H1 (cell line): Measurements from ENCODE around the gene TENT4B. TPM values are rescaled to one million over a fixed set of nuclear protein-coding genes. Genes with fewer than 3 reads are reported as not detected.

Source experiments
- CTCF ChIA-PET: fragments of 300-600 bp; sonication (Branson Sonifier 250); formaldehyde crosslinking; loops from one replicate; lab custom pipeline; 2021; ENCODE audit not compliant: partially characterized antibody; lab: Charles Lee
- POLR2A ChIA-PET: fragments of 300-600 bp; sonication (Branson Sonifier 250); formaldehyde crosslinking; loops from one replicate; lab custom pipeline; 2021; ENCODE audit warnings: inconsistent platforms; ENCODE audit not compliant: partially characterized antibody; lab: Charles Lee
- DNase-seq, 2 experiments: peaks; one replicate each; pipeline versions ENCODE4 v3.0.0 to v3.0.0-alpha.2; 2010 to 2022; ENCODE audit warnings: low spot score in 2 of 2, low read depth in 1 of 2, mixed read lengths in 1 of 2
- FAIRE-seq: peaks from 2 replicates; lab custom pipeline; 2011; peaks lifted over from hg19 to GRCh38; lab: Jason Lieb, UNC
- H2AFZ ChIP-seq: 2 replicates; pipeline ENCODE4 v1.8.1; 2012; ENCODE audit warnings: low read length, inconsistent platforms
- H2AK5ac ChIP-seq: 2 replicates; pipeline ENCODE4 v1.6.1; 2013; ENCODE audit warnings: low read depth, low read length
- H2BK120ac ChIP-seq: replicated peaks from 2 replicates; pipeline ENCODE3; 2013; ENCODE audit warnings: low read depth, low read length, inconsistent platforms
- H2BK12ac ChIP-seq: 2 replicates; pipeline ENCODE4 v1.6.1; 2013; ENCODE audit warnings: low read depth, low read length
- H2BK15ac ChIP-seq: 2 replicates; pipeline ENCODE4 v1.6.1; 2013; ENCODE audit warnings: low read length
- H2BK20ac ChIP-seq: 2 replicates; pipeline ENCODE4 v1.6.1; 2013; ENCODE audit warnings: low read length
- H2BK5ac ChIP-seq: 2 replicates; pipeline ENCODE4 v1.6.1; 2013; ENCODE audit warnings: low read depth, low read length
- H3K14ac ChIP-seq: 2 replicates; pipeline ENCODE4 v1.6.1; 2013; ENCODE audit warnings: inconsistent platforms; ENCODE audit not compliant: insufficient read length
- H3K18ac ChIP-seq: 2 replicates; pipeline ENCODE4 v1.6.1; 2013; ENCODE audit warnings: low read length; ENCODE audit errors: extremely low read depth
- H3K23ac ChIP-seq: 2 replicates; pipeline ENCODE4 v1.6.1; 2013; ENCODE audit warnings: inconsistent platforms; ENCODE audit not compliant: insufficient read length
- H3K23me2 ChIP-seq: 2 replicates; pipeline ENCODE4 v1.6.1; 2013; ENCODE audit warnings: low read depth, low read length
- H3K27ac ChIP-seq: 2 replicates; pipeline ENCODE4 v1.6.1; 2011; ENCODE audit warnings: low read depth, low read length, inconsistent platforms
- H3K27me3 ChIP-seq, 4 experiments: replicated peaks in 1 of 4; 1 replicate in 1 of 4; 2 replicates in 3 of 4; pipeline versions ENCODE4 v1.6.1 to v1.8.1; 2011 to 2013; ENCODE audit warnings: low read length in 3 of 4, mild to moderate bottlenecking in 3 of 4, inconsistent platforms in 2 of 4, mixed read lengths in 2 of 4, moderate library complexity in 1 of 4; ENCODE audit not compliant: control insufficient read depth in 3 of 4, insufficient read depth in 3 of 4; ENCODE audit errors: extremely low read depth in 1 of 4
- H3K36me3 ChIP-seq, 4 experiments: 2 replicates each; pipeline versions ENCODE4 v1.6.1 to v1.8.1; 2011 to 2013; ENCODE audit warnings: mild to moderate bottlenecking in 4 of 4, low read length in 3 of 4, moderate library complexity in 2 of 4, control low read depth in 1 of 4, inconsistent platforms in 1 of 4; ENCODE audit not compliant: insufficient read depth in 4 of 4, control insufficient read depth in 2 of 4
- H3K4ac ChIP-seq: replicated peaks from 2 replicates; pipeline ENCODE3; 2013; ENCODE audit warnings: low read length, low read depth, mixed read lengths, inconsistent platforms; ENCODE audit not compliant: insufficient read length
- H3K4me1 ChIP-seq, 4 experiments: replicated peaks in 1 of 4; 1 replicate in 1 of 4; 2 replicates in 3 of 4; pipeline versions ENCODE4 v1.6.1 to v1.8.1; 2011 to 2013; ENCODE audit warnings: low read length in 3 of 4, inconsistent platforms in 2 of 4, mixed read lengths in 1 of 4; ENCODE audit not compliant: insufficient read depth in 4 of 4, control insufficient read depth in 3 of 4
- H3K4me2 ChIP-seq, 2 experiments: 2 replicates each; pipeline versions ENCODE4 v1.6.1 to v1.8.1; 2011 to 2013; ENCODE audit warnings: low read depth in 2 of 2, low read length in 2 of 2, control low read depth in 1 of 2, inconsistent platforms in 1 of 2, mild to moderate bottlenecking in 1 of 2; ENCODE audit not compliant: insufficient read depth in 1 of 2
- H3K4me3 ChIP-seq, 4 experiments: fragments of 200-600, 300-600 bp in 1 of 4; sonication (generic), shearing (Covaris generic), sonication (Bioruptor Twin) in 1 of 4; 2 replicates each; pipeline versions ENCODE4 v1.5.1 to v1.8.1; 2011 to 2016; ENCODE audit warnings: low read length in 4 of 4, low read depth in 3 of 4, control low read depth in 2 of 4, inconsistent platforms in 2 of 4, mild to moderate bottlenecking in 2 of 4, mixed read lengths in 1 of 4, moderate library complexity in 1 of 4; ENCODE audit not compliant: insufficient read depth in 2 of 4; ENCODE audit errors: extremely low read depth in 1 of 4
- H3K56ac ChIP-seq: replicated peaks from 2 replicates; pipeline ENCODE3; 2013; ENCODE audit warnings: low read depth, mild to moderate bottlenecking, mixed read lengths, low read length, inconsistent platforms; ENCODE audit not compliant: insufficient read length
- H3K79me1 ChIP-seq: 2 replicates; pipeline ENCODE4 v1.6.1; 2013; ENCODE audit warnings: low read depth, low read length, control low read depth
- H3K79me2 ChIP-seq, 2 experiments: 2 replicates each; pipeline versions ENCODE4 v1.6.1 to v1.8.1; 2012 to 2013; ENCODE audit warnings: low read length in 2 of 2, mild to moderate bottlenecking in 2 of 2, inconsistent platforms in 1 of 2; ENCODE audit not compliant: insufficient read depth in 2 of 2, control insufficient read depth in 1 of 2
- H3K9ac ChIP-seq, 4 experiments: replicated peaks in 1 of 4; 1 replicate in 1 of 4; 2 replicates in 3 of 4; pipeline versions ENCODE4 v1.6.1 to v1.8.1; 2011 to 2013; ENCODE audit warnings: low read depth in 3 of 4, low read length in 3 of 4, control low read depth in 2 of 4, mild to moderate bottlenecking in 2 of 4, moderate library complexity in 2 of 4, inconsistent platforms in 1 of 4; ENCODE audit errors: extremely low read depth in 1 of 4
- H3K9me3 ChIP-seq, 2 experiments: 2 replicates each; pipeline versions ENCODE4 v1.6.1 to v1.8.1; 2012 to 2013; ENCODE audit warnings: mild to moderate bottlenecking in 2 of 2, moderate library complexity in 2 of 2, control low read depth in 1 of 2, inconsistent platforms in 1 of 2, low read depth in 1 of 2, low read length in 1 of 2, mixed read lengths in 1 of 2; ENCODE audit not compliant: insufficient read depth in 2 of 2
- H4K20me1 ChIP-seq, 2 experiments: replicated peaks in 1 of 2; 2 replicates each; pipeline versions ENCODE3 to v1.8.1; 2011 to 2013; ENCODE audit warnings: inconsistent platforms in 2 of 2, low read length in 2 of 2, mild to moderate bottlenecking in 1 of 2; ENCODE audit not compliant: insufficient read depth in 2 of 2, control insufficient read depth in 1 of 2
- H4K5ac ChIP-seq: 2 replicates; pipeline ENCODE4 v1.6.1; 2013; ENCODE audit warnings: low read length, low read depth, mixed read lengths, inconsistent platforms; ENCODE audit not compliant: insufficient read length
- H4K8ac ChIP-seq: 2 replicates; pipeline ENCODE4 v1.8.0; 2013; ENCODE audit warnings: mild to moderate bottlenecking, moderate library complexity, low read length, inconsistent platforms; ENCODE audit not compliant: insufficient read depth; ENCODE audit errors: extremely low read depth
- H4K91ac ChIP-seq: replicated peaks from 2 replicates; pipeline ENCODE3; 2013; ENCODE audit warnings: low read length, mixed read lengths, inconsistent platforms; ENCODE audit not compliant: insufficient read length
- ASH2L ChIP-seq: fragments of 200-600, 300-600 bp; sonication (generic); IDR thresholded peaks from one replicate; pipeline ENCODE4 v1.7.1; 2017; ENCODE audit warnings: low read length
- CBX5 ChIP-seq: fragments of 300-800, 300-1000 bp; sonication (generic); IDR thresholded peaks from 2 replicates; pipeline ENCODE4 v1.7.1; 2016; ENCODE audit warnings: antibody characterized with exemption, low read length, low read depth
- E2F6 ChIP-seq: IDR thresholded peaks from 2 replicates; pipeline ENCODE4 v1.6.1; 2012; ENCODE audit warnings: inconsistent platforms
- EZH2 ChIP-seq: fragments of 200-600 bp; sonication (generic); IDR thresholded peaks from 2 replicates; pipeline ENCODE4 v1.7.1; 2012; ENCODE audit warnings: low read depth, mild to moderate bottlenecking, moderate library complexity, low read length, inconsistent platforms; ENCODE audit not compliant: severe bottlenecking
- FOSL1 ChIP-seq: IDR thresholded peaks from 2 replicates; pipeline ENCODE4 v1.6.1; 2011; ENCODE audit warnings: mild to moderate bottlenecking, low read depth, low read length, moderate library complexity; ENCODE audit not compliant: insufficient read depth
- HDAC2 ChIP-seq, 2 experiments: fragments of 300-600 bp in 1 of 2; sonication (generic) in 1 of 2; IDR thresholded peaks; 2 replicates each; pipeline ENCODE4 v1.6.1; 2011 to 2012; ENCODE audit warnings: low read depth in 2 of 2, low read length in 2 of 2, mild to moderate bottlenecking in 2 of 2, moderate library complexity in 2 of 2, borderline replicate concordance in 1 of 2, inconsistent platforms in 1 of 2
- JUN ChIP-seq: IDR thresholded peaks from 2 replicates; pipeline ENCODE4 v1.6.1; 2011; ENCODE audit warnings: low read depth, mild to moderate bottlenecking, improper control_type of control experiment, low read length
- MAFK ChIP-seq: IDR thresholded peaks from 2 replicates; pipeline ENCODE4 v1.6.1; 2012; ENCODE audit warnings: low read depth, mild to moderate bottlenecking, improper control_type of control experiment, low read length
- POLR2A ChIP-seq, 2 experiments: IDR thresholded peaks; 1 replicate in 1 of 2; 2 replicates in 1 of 2; pipeline ENCODE4 v1.6.1; 2011; ENCODE audit warnings: low read depth in 2 of 2, low read length in 2 of 2, mild to moderate bottlenecking in 2 of 2; ENCODE audit errors: control extremely low read depth in 1 of 2
- POU5F1 ChIP-seq: IDR thresholded peaks from 2 replicates; pipeline ENCODE4 v1.6.1; 2011; ENCODE audit warnings: low read depth, mild to moderate bottlenecking, low read length, moderate library complexity
- RXRA ChIP-seq: IDR thresholded peaks from 2 replicates; pipeline ENCODE4 v1.6.1; 2011; ENCODE audit warnings: low read depth, mild to moderate bottlenecking, low read length, moderate library complexity; ENCODE audit not compliant: insufficient read depth
- TEAD4 ChIP-seq: IDR thresholded peaks from 2 replicates; pipeline ENCODE4 v1.6.1; 2012; ENCODE audit warnings: low read depth, low read length, inconsistent platforms, mixed read lengths
- YY1 ChIP-seq: IDR thresholded peaks from 2 replicates; pipeline ENCODE4 v1.6.1; 2011; ENCODE audit warnings: low read depth, mild to moderate bottlenecking, low read length
- WGBS, 2 experiments: shearing (Covaris generic) in 1 of 2; methylation state at CpG; one replicate each; pipeline versions ENCODE4 v1.1.6 to v1.1.7; 2013 to 2015; ENCODE audit warnings: low lambda C conversion rate in 2 of 2, mixed read lengths in 2 of 2, inconsistent platforms in 1 of 2, low coverage in 1 of 2, missing lambda C conversion rate in 1 of 2; ENCODE audit not compliant: insufficient replicate concordance in 2 of 2, insufficient coverage in 1 of 2, insufficient read length in 1 of 2; ENCODE audit errors: extremely low coverage in 1 of 2, missing lambda C conversion rate in 1 of 2; 5-methylcytosine and 5-hydroxymethylcytosine counted together
- polyA plus RNA-seq, 7 experiments: library from polyadenylated mRNA; depleted of rRNA in 3 of 7; stranded (reverse) in 5 of 7; unstranded in 2 of 7; fragments of >200 nt in 5 of 7; fragments of 200-250 nt in 2 of 7; gene quantifications; 1 replicate in 5 of 7; 2 replicates in 1 of 7; 4 replicates in 1 of 7; pipeline versions ENCODE4 v1.2.1 to v1.2.3, GENCODE V29; 2011 to 2013; ENCODE audit warnings: missing spikeins in 2 of 7, mixed read lengths in 2 of 7
- total RNA-seq: library from RNA; stranded (reverse); fragmentation: NEBNext Ultra II Directional; extraction: Animal tissue kit (Norgen Biotek cat#: 25700); gene quantifications from 2 replicates; pipeline ENCODE4 v1.2.1, GENCODE V29; 2021

Gene TENT4B
- total and polyA plus RNA-seq, 2 of the 8 experiments (the other 6 are each of a cell fraction or from before 2014, with no cell fraction given), result 4.2 to 15.7 TPM

GRCh38 chr16:50154420-50154950 lies 1.4 kb downstream of the TENT4B start:
- no peak overlapping the region for H2BK15ac ChIP-seq
- H3K27ac ChIP-seq, result no peak overlapping the region
- H2AFZ ChIP-seq, result no peak overlapping the region
- H4K20me1 ChIP-seq, result peaks cover 13 to 14% of the 10 kb centered on the region in 2 experiments
- WGBS, 2 experiments, result 50% methylated on average over 5 of the region's 10 CpGs; no CpG with 5 or more reads in 1 of the 2 experiments
- no peaks in the 10 kb centered on the region for H3K36me3 ChIP-seq
- peak overlapping the region in 3 of 4 experiments; percentile 42 to 61 (median 52); a peak in 4 of 7 replicates for H3K9ac ChIP-seq
- ChIA-PET POLR2A (no interaction called here), CTCF (interaction anchor here (0.8 kb wide), 1 partner anchor 56 kb away, joined by 3 read pairs; no protein-coding TSS in a partner anchor)
- H3K18ac ChIP-seq, result peak overlapping the region; percentile 60; the same call in 1 of the 2 replicates
- H3K4me2 ChIP-seq, result peak overlapping the region; percentile 90 to 98
- H2BK20ac ChIP-seq, result no peak overlapping the region
- H3K56ac ChIP-seq, result no peak overlapping the region
- no peaks in the 10 kb centered on the region for H3K9me3 ChIP-seq
- no peaks in the 10 kb centered on the region for H3K27me3 ChIP-seq
- peaks cover 14% of the 10 kb centered on the region for H3K23me2 ChIP-seq
- H3K79me2 ChIP-seq, result peaks cover 6 to 54% of the 10 kb centered on the region in 2 experiments
- H3K4me1 ChIP-seq, result peaks cover 0 to 9% (median 7%) of the 10 kb centered on the region in 4 experiments; a peak in 5 of 7 replicates
- no peak overlapping the region for H2BK12ac ChIP-seq
- no peak overlapping the region for H3K4ac ChIP-seq
- no peak overlapping the region for H3K23ac ChIP-seq
- no peak overlapping the region for H2BK120ac ChIP-seq
- DNase-seq (no peak), FAIRE-seq (no peak)
- H3K14ac ChIP-seq, result no peak overlapping the region
- no peak overlapping the region for H2BK5ac ChIP-seq
- peak overlapping the region; percentile 70 to 99 (median 75) for H3K4me3 ChIP-seq
- no peak overlapping the region for H2AK5ac ChIP-seq
- peaks cover 10% of the 10 kb centered on the region for H3K79me1 ChIP-seq
- TF ChIP-seq RXRA, result no peak
- no peak for TF ChIP-seq E2F6
- TF ChIP-seq FOSL1, result no peak
- no peak for TF ChIP-seq TEAD4
- TF ChIP-seq CBX5, result no peak
- no peak for TF ChIP-seq YY1
- TF ChIP-seq EZH2, result no peak
- TF ChIP-seq HDAC2 (IDR thresholded peaks at IDR 0.05; ENCODE audit: borderline replicate concordance in 1 of 2, low read depth in 2 of 2, low read length in 2 of 2), result no peak
- no peak for TF ChIP-seq JUN
- TF ChIP-seq POLR2A (IDR thresholded peaks at IDR 0.05; ENCODE audit: control extremely low read depth in 1 of 2, low read depth in 2 of 2, low read length in 2 of 2), result 0 out of 3 replicates have a peak, but pooled peaks of 1 of the 2 experiments have one; percentile 9
- TF ChIP-seq ASH2L, result peak; percentile 19
- TF ChIP-seq MAFK, result no peak
- no peak for TF ChIP-seq POU5F1
- H4K5ac ChIP-seq, result no peak overlapping the region
- no peak overlapping the region for H4K91ac ChIP-seq
- 0 out of 2 replicates have a peak overlapping the region, but pooled peaks have one; percentile 52 for H4K8ac ChIP-seq
